BLaER1 treated with 17β-estradiol and CSF1 and Interleukin-3, amounts not matched to agents 10 nM and 100 nM (cell line): ENCODE data around the gene SCN4A.
"Not testable (repeated sequence)": the region's sequence is repeated elsewhere in the genome, so short reads cannot be mapped to it uniquely, and the experiment has no call there.

Source experiments
- H3K27ac ChIP-seq, 11 experiments: shearing (Covaris generic); formaldehyde crosslinking; 2 replicates each; pipeline ENCODE4 v1.8.1; 2022
- H3K27me3 ChIP-seq, 11 experiments: shearing (Covaris generic); formaldehyde crosslinking; 2 replicates each; pipeline ENCODE4 v1.8.1; 2022
- H3K36me3 ChIP-seq, 11 experiments: shearing (Covaris generic); formaldehyde crosslinking; 2 replicates each; pipeline ENCODE4 v1.8.1; 2022
- H3K4me1 ChIP-seq, 10 experiments: shearing (Covaris generic); formaldehyde crosslinking; 2 replicates each; pipeline ENCODE4 v1.8.1; 2022
- H3K4me2 ChIP-seq, 11 experiments: shearing (Covaris generic); formaldehyde crosslinking; 2 replicates each; pipeline ENCODE4 v1.8.1; 2022
- H3K4me3 ChIP-seq, 10 experiments: shearing (Covaris generic); formaldehyde crosslinking; 2 replicates each; pipeline ENCODE4 v1.8.1; 2022
- H3K9ac ChIP-seq, 11 experiments: shearing (Covaris generic); formaldehyde crosslinking; 2 replicates each; pipeline ENCODE4 v1.8.1; 2022
- H3K9me3 ChIP-seq, 11 experiments: shearing (Covaris generic); formaldehyde crosslinking; replicated peaks in 1 of 11; 2 replicates each; pipeline ENCODE4 v1.8.1; 2022
- H4K20me1 ChIP-seq, 11 experiments: shearing (Covaris generic); formaldehyde crosslinking; 2 replicates each; pipeline ENCODE4 v1.8.1; 2022

Gene SCN4A

GRCh38 chr17:63892316-63893037 lies 80.2 kb downstream of the SCN4A start:
- not testable (repeated sequence) for H3K27ac ChIP-seq, H4K20me1 ChIP-seq, H3K4me1 ChIP-seq, H3K4me3 ChIP-seq, H3K4me2 ChIP-seq, H3K9ac ChIP-seq, H3K36me3 ChIP-seq, H3K9me3 ChIP-seq, H3K27me3 ChIP-seq

DNA sequence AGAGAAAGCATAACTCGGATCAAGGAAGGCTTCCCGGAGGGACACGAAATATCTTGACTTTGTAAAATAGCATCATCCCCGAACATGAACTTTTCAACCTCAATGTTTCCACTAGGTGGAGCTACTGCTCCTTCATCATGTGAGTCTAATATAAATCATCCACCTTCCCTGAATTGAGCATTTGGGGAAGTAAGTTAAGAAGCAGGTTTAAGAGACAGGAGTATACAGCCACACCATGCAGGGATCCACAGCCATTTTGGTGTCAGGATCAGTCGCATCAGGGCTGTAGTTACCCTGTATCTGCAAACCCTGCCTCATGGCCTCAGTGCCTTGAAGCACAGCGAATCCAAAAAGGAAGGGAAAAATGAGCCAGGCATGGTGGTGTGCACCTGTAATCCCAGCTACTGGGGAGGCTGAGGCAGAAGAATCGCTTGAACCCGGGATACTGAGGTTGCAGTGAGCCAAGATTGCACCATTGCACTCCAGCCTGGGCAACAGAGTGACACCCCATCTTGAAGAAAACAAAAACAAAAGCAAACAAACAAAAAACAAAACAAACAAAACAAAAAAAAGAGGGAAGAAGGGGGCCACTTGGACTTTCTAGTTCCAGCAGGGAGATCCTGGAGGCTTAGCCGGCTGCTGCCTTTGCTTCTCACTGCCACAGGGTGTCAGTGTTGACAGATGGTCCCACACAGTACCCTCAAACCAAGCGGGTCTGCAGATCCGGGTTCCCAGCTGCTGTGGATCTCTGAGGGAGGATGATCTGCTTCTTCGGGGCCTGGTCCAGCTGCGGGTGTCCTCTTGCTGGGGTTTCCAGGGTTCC lies 83.5 kb downstream of the SCN4A start:
- H3K9me3 ChIP-seq, H3K36me3 ChIP-seq, H4K20me1 ChIP-seq, H3K27ac ChIP-seq, H3K27me3 ChIP-seq, H3K4me1 ChIP-seq, H3K4me3 ChIP-seq, H3K9ac ChIP-seq, H3K4me2 ChIP-seq: not testable (repeated sequence)
